ENCODE data around the gene ZNF433.
A peak's percentile ranks its signal among the peaks of the same experiment; 100 is the strongest.

Gene ZNF433

DNA sequence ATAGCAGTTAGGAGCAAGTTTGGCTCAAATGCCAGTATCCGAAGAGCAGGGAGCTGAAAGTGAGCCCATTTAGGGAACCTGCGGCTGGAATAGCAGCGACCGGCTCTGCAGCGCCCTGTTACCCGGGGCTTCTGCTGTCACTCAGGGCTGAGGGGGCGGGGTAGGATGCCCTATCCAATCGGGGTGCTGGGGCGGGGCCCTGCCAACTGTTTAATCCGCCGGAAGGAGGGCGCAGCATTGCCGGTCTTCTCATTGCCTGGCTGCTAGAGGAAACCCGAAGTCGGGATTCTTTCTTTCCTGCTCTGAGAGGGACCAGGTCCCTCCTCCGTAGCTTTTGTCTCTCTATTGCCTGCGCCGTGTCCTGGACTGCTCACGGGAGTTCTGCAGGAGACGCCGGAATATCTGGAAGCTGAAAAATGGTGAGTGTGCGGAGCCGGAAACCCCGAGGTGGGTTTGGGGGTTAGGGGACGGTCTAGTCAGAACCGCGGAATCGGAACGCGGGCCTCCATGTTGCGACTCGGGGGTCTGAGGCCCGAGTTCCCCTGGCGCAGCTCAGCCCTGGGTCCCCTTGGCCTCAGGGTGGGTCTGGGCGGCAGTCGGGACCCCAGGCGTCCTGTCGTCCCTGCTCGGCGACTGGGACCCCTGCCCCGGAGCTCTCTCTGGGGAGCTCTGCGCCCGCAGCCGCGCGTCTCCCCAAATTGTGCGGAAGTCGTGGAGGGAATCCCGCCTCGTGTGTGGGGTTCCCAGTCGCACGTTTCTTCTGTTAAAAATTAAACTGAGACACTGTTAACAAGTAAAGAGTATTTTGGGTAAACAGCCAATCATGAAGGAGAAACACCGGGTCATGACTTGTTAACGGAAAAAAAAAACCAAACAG is 47.8 kb downstream of the ZNF433 start:
- DNase-seq = peak; percentile 79 to 92 (median 85)

DNA sequence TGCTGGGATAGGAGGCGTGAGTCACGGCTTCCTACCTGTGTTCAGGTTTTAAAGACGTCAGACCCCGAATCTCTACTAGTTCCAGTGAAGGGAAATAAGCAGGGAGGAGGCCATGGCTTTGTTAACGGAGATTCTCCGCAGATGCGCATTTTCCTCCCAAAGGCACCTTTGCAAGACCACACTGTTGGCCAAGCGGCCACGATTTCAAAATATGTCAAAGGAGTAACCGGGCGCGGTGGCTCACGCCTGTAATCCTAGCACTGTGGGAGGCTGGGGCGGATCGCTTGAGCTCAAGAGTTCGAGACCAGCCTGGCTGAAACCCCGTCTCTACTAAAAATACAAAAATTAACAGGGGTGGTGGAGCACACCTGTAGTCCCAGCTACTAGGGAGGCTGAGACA is 48.7 kb downstream of the ZNF433 start:
- DNase-seq = no peak

GRCh38 chr19:11984986-11985385 is 50.5 kb downstream of the ZNF433 start:
- DNase-seq = no peak

GRCh38 chr19:11982526-11982925 is 53.0 kb downstream of the ZNF433 start:
- DNase-seq = no peak

DNA sequence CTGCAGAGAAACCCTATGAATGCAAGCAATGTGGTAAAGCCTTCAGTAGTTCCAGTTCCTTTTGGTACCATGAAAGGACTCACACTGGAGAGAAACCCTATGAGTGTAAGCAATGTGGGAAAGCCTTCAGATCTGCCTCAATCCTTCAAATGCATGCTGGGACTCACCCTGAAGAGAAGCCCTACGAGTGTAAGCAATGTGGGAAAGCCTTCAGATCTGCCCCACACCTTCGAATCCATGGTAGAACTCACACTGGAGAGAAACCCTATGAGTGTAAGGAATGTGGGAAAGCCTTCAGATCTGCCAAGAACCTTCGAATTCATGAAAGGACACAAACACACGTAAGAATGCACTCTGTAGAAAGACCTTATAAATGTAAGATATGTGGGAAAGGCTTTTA is 56.0 kb downstream of the ZNF433 start:
- no peak for DNase-seq

GRCh38 chr19:11978492-11979100 is 56.9 kb downstream of the ZNF433 start:
- no peak for DNase-seq

GRCh38 chr19:11973019-11973810 is 62.3 kb downstream of the ZNF433 start:
- DNase-seq = no peak

GRCh38 chr19:11971041-11971440 is 64.4 kb downstream of the ZNF433 start:
- no peak for DNase-seq

DNA sequence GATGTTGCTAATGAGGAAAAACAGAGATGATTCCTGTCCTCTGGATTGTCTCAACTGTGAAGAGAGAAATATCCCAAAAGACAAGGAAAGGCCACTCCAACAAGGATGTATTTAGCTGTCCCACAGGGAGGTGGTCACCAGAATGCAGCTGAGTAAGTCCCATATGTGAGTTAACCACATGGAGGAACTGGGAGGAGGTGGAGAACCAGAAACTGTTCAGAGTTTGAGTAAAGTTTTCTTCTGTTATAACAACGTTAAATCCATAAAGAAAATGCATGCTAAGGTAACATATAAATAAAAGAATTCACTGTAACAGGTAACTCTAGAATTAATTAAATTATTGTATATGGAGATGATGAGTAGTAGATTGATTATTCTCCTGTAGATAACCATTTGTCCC is 65.3 kb downstream of the ZNF433 start:
- no peak for DNase-seq

- DNase-seq = peak; percentile 73 to 90 (median 82)
Measured at GRCh38 chr19:11964858-11965645, 70.4 kb downstream of the ZNF433 start, which contains the start of gene ZNF763. Gene ZNF763, plus strand, starts transcription at chr19:11965040. Its CDS starts 169 bp downstream, at chr19:11965209.

Data from stimulated activated naive CD4-positive, alpha-beta T cell (primary cell).